ENCODE data around the gene DAB1.

The DAB1 gene

DNA sequence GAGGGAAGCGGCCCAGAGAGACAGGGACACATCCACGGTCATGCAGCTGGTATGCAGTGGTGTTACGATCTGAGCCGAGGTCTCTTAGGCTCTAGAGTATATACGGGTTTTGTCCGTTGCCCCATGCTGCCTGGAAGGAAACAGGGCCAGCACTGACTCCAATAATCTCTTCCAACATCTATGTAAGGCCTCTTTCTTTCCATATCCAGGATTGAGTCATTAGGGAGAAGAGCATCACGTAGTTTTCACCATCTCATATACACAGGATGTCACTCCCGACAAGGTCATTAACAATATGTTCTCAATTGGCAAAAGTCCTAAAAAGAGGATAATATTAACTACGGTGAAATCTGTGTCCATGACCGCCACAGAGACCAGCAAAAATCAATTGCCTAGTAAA, 462.4 kb downstream of the DAB1 start:
- H3K36me3 ChIP-seq (ENCODE audit: low read length) = no peaks in the 10 kb centered on the region
- no peaks in the 10 kb centered on the region for H3F3A ChIP-seq (ENCODE audit: insufficient read depth)
- H3K27ac ChIP-seq (ENCODE audit: low read depth, low read length) = no peak overlapping the region
- no peaks in the 10 kb centered on the region for H3K9me3 ChIP-seq (ENCODE audit: insufficient read depth, low read length)
- H2AFZ ChIP-seq (ENCODE audit: low read depth, low read length, severe bottlenecking) = no peak overlapping the region
- H3K9ac ChIP-seq (ENCODE audit: low read length) = no peak overlapping the region
- TF ChIP-seq, protein P1, sequence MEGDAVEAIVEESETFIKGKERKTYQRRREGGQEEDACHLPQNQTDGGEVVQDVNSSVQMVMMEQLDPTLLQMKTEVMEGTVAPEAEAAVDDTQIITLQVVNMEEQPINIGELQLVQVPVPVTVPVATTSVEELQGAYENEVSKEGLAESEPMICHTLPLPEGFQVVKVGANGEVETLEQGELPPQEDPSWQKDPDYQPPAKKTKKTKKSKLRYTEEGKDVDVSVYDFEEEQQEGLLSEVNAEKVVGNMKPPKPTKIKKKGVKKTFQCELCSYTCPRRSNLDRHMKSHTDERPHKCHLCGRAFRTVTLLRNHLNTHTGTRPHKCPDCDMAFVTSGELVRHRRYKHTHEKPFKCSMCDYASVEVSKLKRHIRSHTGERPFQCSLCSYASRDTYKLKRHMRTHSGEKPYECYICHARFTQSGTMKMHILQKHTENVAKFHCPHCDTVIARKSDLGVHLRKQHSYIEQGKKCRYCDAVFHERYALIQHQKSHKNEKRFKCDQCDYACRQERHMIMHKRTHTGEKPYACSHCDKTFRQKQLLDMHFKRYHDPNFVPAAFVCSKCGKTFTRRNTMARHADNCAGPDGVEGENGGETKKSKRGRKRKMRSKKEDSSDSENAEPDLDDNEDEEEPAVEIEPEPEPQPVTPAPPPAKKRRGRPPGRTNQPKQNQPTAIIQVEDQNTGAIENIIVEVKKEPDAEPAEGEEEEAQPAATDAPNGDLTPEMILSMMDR (IDR thresholded peaks at IDR 0.05; ENCODE audit: insufficient read depth, low read length, poor library complexity, severe bottlenecking) = no peak
- TF ChIP-seq EZH2phosphoT487 (conservative IDR thresholded peaks at IDR 0.05; ENCODE audit: low read length) = no peak
- H3K79me2 ChIP-seq (ENCODE audit: insufficient read depth, low read length) = no peaks in the 10 kb centered on the region
- H3K4me2 ChIP-seq (ENCODE audit: low read depth, low read length, poor library complexity, severe bottlenecking) = no peak overlapping the region
- no peak overlapping the region for H3K4me3 ChIP-seq (ENCODE audit: insufficient read depth, low read length, poor library complexity, severe bottlenecking)
- H3K9me2 ChIP-seq (replicated peaks; ENCODE audit: insufficient read depth, low read length) = no peaks in the 10 kb centered on the region
- H3K27me3 ChIP-seq (ENCODE audit: low read length) = no peaks in the 10 kb centered on the region
- H4K20me1 ChIP-seq (ENCODE audit: low read depth, low read length) = no peaks in the 10 kb centered on the region

DNA sequence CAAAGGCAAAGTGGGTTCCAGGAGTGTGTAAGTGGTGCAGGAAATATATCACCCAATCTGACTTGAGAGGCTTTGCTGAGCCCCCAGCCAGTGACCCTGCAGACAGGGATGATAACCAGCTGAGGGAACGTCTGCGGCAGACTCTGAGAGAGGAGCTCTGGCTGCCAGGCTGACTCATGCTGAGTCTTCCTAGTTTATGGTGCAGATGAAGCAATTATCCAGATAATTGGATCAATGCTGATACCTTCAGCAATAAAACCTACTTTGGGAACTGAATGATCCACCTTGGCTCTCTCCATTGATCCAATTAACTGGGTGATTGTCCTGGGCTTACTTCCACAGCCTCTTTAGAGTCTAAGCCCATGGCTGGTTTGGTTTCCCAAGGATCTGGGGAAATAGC, 465.3 kb downstream of the DAB1 start:
- H3K4me3 ChIP-seq (ENCODE audit: insufficient read depth, low read length, poor library complexity, severe bottlenecking) = no peak overlapping the region
- H3K36me3 ChIP-seq (ENCODE audit: low read length) = no peaks in the 10 kb centered on the region
- no peak overlapping the region for H2AFZ ChIP-seq (ENCODE audit: low read depth, low read length, severe bottlenecking)
- no peak for TF ChIP-seq EZH2phosphoT487 (conservative IDR thresholded peaks at IDR 0.05; ENCODE audit: low read length)
- TF ChIP-seq, protein P1 (IDR thresholded peaks at IDR 0.05; ENCODE audit: insufficient read depth, low read length, poor library complexity, severe bottlenecking) = no peak
- H3K9ac ChIP-seq (ENCODE audit: low read length) = no peak overlapping the region
- no peak overlapping the region for H3K27ac ChIP-seq (ENCODE audit: low read depth, low read length)
- H3K9me3 ChIP-seq (ENCODE audit: insufficient read depth, low read length) = no peaks in the 10 kb centered on the region
- H3K79me2 ChIP-seq (ENCODE audit: insufficient read depth, low read length) = no peaks in the 10 kb centered on the region
- no peaks in the 10 kb centered on the region for H3F3A ChIP-seq (ENCODE audit: insufficient read depth)
- no peak overlapping the region for H3K4me2 ChIP-seq (ENCODE audit: low read depth, low read length, poor library complexity, severe bottlenecking)
- H4K20me1 ChIP-seq (ENCODE audit: low read depth, low read length) = no peaks in the 10 kb centered on the region
- H3K9me2 ChIP-seq (replicated peaks; ENCODE audit: insufficient read depth, low read length) = no peaks in the 10 kb centered on the region
- no peaks in the 10 kb centered on the region for H3K27me3 ChIP-seq (ENCODE audit: low read length)

DNA sequence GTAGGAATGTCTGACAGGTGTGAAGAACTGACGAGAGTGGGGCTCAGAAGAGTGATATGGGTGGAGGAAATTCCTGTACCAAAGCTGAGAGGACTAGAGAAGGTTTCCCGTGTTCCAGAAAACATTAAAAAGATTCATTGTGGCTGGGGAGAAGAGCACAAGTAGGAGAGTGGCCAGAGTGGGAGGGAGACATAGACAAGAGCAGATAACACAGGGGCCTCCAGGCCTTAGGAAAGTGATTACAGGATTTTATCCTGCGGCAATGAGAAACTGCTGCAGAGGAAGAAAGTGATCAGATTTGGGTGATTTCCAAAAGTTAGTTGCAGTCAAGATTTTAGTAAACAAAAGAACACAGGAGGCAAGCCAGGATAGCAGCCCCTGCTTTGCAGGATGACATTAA, 465.9 kb downstream of the DAB1 start:
- no peak overlapping the region for H3K4me3 ChIP-seq (ENCODE audit: insufficient read depth, low read length, poor library complexity, severe bottlenecking)
- no peak for TF ChIP-seq EZH2phosphoT487 (conservative IDR thresholded peaks at IDR 0.05; ENCODE audit: low read length)
- TF ChIP-seq, protein P1 (IDR thresholded peaks at IDR 0.05; ENCODE audit: insufficient read depth, low read length, poor library complexity, severe bottlenecking) = no peak
- H3K36me3 ChIP-seq (ENCODE audit: low read length) = no peaks in the 10 kb centered on the region
- no peak overlapping the region for H3K9ac ChIP-seq (ENCODE audit: low read length)
- no peak overlapping the region for H3K27ac ChIP-seq (ENCODE audit: low read depth, low read length)
- no peaks in the 10 kb centered on the region for H3K9me2 ChIP-seq (replicated peaks; ENCODE audit: insufficient read depth, low read length)
- no peaks in the 10 kb centered on the region for H3F3A ChIP-seq (ENCODE audit: insufficient read depth)
- H3K79me2 ChIP-seq (ENCODE audit: insufficient read depth, low read length) = no peaks in the 10 kb centered on the region
- H3K4me2 ChIP-seq (ENCODE audit: low read depth, low read length, poor library complexity, severe bottlenecking) = no peak overlapping the region
- H4K20me1 ChIP-seq (ENCODE audit: low read depth, low read length) = no peaks in the 10 kb centered on the region
- no peaks in the 10 kb centered on the region for H3K27me3 ChIP-seq (ENCODE audit: low read length)
- no peak overlapping the region for H2AFZ ChIP-seq (ENCODE audit: low read depth, low read length, severe bottlenecking)
- no peaks in the 10 kb centered on the region for H3K9me3 ChIP-seq (ENCODE audit: insufficient read depth, low read length)
